EH (cell line): ENCODE data around the gene MARVELD2.

Source experiments
- DNase-seq: peaks from one replicate; pipeline ENCODE4 v3.0.0-alpha.2; 2015; ENCODE audit warnings: low read depth

MARVELD2 gene

DNA sequence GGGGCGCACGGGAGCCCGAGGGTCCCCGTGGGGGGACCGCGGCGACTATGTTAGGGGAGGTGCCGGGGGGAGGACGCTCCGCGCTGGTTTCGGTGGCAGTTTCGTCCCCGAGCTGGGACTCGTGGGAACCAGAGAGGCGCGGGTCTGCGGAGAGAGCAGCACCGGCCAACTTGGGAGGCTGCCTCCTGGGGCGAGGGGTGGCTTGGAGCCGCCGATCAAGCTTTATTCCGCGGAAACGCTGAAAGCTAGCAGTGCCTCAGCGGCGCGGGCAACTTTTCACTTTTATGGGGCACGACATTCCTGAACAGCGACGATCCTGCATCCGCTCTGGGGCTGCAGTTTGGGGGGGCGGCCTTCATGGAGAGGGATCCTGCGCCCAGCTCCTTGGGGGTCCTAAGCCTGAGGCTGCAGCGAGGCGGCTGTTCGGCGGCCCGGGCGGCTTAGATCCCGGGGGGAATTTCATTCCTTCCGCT is 78.0 kb downstream of the MARVELD2 start:
- DNase-seq: peak; percentile 36

DNA sequence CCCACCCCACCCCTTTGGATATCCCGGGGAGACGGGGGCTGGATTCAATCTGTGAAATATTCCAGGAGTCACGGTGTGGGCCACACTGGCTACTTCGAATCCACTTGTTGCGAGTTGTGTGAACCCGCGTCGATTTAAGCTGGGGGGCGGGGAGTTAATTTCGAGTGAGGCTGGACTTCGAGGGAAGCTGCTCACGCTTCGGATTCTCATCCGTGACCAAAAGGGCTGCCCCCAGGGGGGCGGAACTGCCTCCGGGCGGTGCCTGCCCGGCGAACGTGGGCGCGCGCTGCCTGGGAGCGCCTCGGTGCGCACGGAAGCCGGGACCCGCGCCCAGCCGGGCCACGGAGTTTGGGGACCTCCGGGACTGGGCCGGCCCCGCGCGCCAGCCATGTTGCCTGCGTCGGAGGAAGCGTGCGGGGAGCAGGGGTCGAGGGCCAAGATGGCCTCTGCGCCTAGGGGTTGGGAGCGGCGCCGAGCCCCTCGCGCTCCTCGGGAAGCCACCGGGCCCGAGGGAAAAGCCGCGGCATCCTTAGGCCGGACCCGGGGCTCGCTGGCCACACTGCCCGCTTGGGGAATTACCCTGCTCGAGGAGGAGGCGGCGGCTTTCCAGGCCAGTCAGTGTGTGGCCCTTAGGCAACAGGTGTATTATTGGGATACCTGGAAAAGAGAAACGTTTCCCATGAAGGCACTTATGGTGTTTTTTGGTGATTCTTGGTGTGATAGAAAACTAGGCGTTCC is 78.6 kb downstream of the MARVELD2 start:
- peak; percentile 39 for DNase-seq
